HG03025 (cell line): ENCODE data around the gene TNFSF11.

Experiments used
- ATAC-seq: cut with Tn5 transposase; IDR thresholded peaks from one replicate; pipeline ENCODE4 v1.9.1; 2021; ENCODE audit warnings: mild to moderate bottlenecking, moderate library complexity; ENCODE audit not compliant: unreplicated experiment, low FRiP score

Gene TNFSF11

GRCh38 chr13:42607546-42607945, 33.6 kb downstream of the TNFSF11 start:
- no peak for ATAC-seq

- no peak for ATAC-seq
Observed at GRCh38 chr13:42610649-42611048, 36.7 kb downstream of the TNFSF11 start.

DNA sequence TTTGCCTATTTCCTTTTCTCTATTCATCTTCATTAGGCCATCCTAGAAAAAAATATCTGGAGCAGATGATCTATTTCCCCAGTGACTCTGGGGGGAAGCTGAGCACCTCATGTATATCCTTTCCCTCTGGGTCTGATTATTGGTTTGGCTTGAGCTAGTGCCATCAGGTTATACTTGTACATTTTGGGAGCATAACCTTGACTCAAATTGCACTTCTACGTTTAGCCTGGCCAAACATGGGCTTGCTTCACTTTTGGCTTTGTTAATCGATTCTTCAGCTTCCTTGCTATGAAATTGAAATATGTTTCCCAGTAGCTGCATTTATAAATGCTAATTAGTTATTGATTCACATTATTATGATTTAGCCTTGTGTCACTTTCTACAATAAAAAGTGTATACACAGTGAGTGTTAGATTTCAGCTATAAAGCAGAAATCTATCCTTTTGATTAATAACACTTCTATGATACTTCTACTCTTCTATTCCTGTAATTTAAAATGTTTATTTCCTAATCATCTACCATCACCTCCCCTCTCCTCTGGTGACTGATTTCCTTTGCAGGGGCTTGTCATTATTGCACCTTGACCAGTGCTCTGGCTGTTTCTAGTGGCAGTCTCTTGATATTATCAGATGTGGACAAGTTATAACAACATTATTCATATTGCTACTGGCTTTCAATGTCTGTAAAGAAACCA, 37.3 kb downstream of the TNFSF11 start:
- ATAC-seq, result no peak

DNA sequence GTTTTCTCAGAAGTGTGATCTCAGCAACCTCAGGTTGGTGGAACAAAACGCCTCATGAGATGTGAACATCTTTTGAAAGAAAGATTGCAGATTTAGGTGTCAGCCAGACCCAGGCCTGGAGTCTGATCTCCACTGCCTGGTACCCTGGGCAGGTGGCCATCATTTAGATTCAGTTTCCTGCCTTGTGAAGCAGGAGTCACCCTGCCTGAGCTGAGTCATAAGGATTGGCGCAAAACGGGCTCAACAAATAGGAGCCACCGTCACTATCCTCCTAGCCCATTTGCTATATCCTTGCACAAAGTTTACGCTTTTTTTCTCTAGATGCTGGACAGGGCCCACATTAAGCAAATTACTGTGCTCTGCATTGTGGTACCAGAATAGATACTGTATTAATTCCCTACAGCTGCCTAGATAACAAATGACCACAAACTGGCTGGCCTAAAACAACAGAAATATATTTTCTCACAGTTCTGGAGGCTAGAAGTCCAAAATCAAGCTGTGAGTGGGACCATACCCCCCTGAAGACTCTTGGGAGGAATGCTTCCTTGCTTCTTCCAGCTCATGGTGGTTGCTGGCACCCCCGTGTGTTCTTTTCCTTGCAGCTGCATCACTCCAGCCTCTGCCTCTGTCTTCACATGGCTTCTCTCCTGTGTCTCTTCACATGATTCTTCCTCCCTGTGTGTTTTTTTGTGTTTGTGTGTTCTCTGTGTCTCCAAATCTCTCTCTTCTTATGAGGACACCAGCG, 38.2 kb downstream of the TNFSF11 start:
- no peak for ATAC-seq

DNA sequence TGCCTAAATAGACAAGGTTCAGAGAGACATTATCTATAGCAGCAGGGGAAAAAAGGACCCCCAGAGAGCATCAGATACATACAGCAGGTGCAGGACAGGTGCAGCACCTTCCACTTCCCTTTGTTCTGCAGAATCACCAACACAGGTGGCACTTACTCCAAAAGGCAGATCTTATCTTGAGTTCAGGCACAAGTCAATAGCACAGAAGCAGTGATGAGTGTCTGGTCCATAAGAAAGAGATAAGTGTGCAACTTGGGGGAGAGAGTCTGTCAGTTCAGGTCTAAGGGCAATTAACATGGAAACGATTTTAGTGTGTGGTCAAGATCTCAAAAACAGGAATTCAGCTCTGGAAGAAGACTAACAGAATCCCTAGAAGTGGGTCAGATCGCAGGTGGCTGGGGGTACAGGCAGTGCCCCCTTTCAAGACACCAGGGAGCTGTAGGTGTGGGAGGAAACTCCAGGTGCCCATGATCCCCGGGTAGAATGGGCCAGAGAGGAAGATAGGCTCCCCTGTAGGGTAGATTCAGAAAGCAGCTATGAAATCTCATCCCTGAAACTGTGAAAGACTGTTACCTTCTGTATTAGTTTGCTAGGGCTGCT, 40.6 kb downstream of the TNFSF11 start:
- ATAC-seq, result no peak

DNA sequence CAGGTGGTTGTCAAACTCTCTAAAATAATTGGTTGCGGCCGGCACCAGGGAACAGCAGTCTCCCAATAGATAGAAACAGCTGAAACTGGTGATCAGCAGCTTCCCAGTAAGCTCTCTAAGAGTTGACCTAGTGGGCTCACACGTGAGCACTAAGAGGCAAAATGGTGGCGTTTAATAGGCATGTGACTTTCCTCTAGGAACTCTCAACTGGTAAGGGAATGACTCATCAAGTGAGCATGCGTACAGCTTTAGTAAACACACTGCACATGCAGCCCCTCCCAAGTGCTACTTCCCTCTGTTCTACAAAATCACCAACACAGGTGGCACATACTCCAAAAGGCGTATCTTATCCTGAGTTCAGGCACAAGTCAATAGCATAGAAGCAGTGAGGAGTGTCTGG, 41.7 kb downstream of the TNFSF11 start:
- no peak for ATAC-seq

GRCh38 chr13:42617221-42617620, 43.3 kb downstream of the TNFSF11 start:
- ATAC-seq, result no peak

DNA sequence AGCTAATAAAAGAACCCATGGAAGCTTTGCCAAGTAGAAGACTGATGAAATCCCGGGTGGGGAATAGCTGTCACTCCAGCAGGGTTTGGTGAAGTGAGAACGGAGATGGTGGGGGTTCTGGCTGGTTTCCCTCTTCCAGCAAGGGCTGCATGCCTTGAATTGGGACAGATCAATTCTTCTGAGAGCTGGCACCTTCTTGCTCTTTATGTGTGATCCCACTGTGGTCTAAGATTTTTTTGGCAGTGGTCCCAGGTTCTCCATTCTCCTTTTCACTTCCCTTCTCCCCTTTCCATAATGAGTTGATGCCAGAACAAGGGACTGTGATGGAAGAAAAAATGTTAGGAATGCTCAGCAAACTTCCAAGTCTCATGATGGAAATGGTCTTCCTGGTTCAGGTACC, 50.0 kb downstream of the TNFSF11 start:
- no peak for ATAC-seq

DNA sequence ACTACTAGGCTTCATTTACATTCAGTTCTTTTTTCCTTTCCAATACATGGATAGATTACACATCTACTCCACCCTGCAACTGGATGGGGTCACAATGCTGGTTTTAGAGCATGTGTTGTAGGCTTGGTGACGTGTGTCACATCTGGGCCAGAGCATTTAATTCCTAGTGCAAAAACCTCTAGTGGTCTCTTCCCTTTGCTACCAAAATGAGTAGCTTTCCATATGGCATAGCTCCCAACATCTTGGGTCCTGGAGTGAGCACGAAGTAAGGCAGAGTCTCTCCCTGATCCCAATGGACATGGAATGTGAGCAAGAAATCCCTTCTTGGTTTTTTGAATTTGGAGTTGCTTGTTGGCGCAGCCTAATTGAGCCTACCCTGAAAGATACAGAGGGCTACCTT, 51.7 kb downstream of the TNFSF11 start:
- no peak for ATAC-seq

- ATAC-seq, result no peak
Observed at GRCh38 chr13:42626176-42626860, 52.4 kb downstream of the TNFSF11 start.

GRCh38 chr13:42628666-42629065, 54.7 kb downstream of the TNFSF11 start:
- ATAC-seq, result no peak

DNA sequence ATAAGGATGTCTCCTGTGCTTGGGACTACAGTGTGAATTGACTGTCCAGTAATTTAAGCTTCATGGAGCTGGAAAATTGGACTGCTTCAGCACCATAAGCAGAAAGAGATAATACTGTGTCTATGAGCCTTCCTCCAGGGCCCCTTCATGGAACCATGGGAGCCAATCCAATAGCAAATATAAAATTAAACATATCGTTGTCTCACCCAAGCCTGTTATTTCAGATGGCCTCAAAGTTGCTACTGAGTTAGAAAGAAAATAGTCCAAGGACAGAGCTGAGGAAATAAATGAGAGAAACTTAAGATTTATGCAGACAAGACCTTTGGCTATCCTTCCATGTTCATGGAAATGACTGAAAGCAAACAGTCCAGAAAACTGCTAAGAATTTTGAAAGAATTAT, 57.2 kb downstream of the TNFSF11 start:
- ATAC-seq, result no peak

DNA sequence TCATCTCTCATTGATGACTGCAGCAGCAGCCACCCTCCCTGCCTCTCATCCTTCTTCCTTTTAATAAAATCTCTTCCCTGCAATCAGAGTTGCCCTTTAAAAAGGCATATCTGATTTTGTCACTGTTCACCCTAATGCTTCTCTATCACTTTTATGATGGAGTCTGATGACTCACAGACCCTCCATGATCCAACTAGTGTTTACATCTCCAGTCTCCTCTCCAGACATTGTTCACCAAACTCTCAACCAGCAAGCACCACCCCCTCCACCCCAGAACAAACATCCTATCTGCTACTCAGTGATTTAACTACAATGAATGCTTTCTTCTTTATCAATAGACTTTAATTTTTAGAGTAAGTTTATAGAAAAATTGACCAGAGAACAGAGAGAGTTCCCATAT, 59.5 kb downstream of the TNFSF11 start:
- ATAC-seq, result no peak

- no peak for ATAC-seq
Observed at GRCh38 chr13:42638101-42638500, 64.1 kb downstream of the TNFSF11 start.

DNA sequence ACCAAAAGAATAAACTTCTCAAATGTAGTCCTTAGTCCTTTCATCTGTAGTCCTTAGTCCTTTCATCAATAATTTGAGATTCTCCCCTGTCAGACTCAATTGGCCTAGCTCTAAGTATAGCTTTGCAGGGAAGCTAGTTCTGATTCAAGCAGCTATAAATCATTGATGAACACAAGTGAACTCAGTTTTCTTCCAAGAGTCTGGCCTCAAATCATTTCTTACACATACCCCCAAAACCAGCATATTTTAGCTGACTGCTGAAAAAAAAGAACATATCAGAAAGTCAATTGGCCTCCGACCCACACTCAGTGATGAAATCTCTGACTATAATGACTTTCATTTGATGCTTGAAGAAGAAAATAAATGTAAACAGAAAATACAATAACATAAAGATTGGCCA, 64.9 kb downstream of the TNFSF11 start:
- no peak for ATAC-seq

- no peak for ATAC-seq
Observed at GRCh38 chr13:42643076-42643475, 69.1 kb downstream of the TNFSF11 start.

DNA sequence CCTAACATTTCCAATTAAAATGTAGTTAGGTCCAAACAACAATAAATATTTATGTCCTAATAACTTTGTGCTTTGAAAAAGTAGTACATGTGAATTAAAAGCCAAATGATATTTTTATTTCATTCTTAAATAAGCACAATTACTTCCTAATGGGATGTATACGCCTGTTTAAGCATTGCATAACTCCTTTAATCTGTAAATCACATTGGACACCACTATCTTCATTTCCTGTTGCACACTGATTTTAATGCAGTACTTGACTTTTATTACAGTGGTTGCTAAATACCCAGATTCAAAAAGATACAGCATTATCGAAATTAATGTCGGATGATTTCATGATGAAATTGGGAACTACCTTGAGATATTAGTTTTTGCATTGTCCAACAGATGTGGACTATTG, 70.9 kb downstream of the TNFSF11 start:
- no peak for ATAC-seq

DNA sequence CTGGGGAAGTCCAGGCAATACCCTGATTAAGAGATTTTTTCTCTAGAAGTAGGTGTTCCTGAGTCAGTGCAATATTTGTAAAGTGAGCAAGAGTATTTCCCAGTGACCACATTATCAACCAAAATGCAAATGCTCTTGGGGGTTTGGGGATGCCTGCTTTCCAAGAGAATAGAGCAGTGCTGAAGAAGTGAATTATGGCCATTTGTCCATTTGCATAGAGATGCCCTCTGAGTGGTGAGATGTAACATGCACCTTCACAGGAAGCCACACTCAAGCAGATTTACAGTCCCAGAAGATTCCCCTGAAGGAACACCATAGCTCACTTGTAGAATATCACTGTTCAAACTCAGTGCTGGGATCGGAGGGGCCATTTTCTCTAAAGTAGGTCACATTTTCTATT, 71.8 kb downstream of the TNFSF11 start:
- ATAC-seq, result no peak

- no peak for ATAC-seq
Observed at GRCh38 chr13:42649141-42649540, 75.2 kb downstream of the TNFSF11 start.

GRCh38 chr13:42649831-42650230, 75.9 kb downstream of the TNFSF11 start:
- ATAC-seq, result no peak

GRCh38 chr13:42650506-42650905, 76.6 kb downstream of the TNFSF11 start:
- ATAC-seq, result no peak
